ENCODE results near the gene RRN3. TPM values are rescaled to one million over a fixed set of nuclear protein-coding genes. Genes with fewer than 3 reads are reported as not detected.
"Not testable (repeated sequence)": the region's sequence is repeated elsewhere in the genome, so short reads cannot be mapped to it uniquely, and the experiment has no call there.

The RRN3 gene
- total RNA-seq, 1 experiment from 2014 or later = 39.3 TPM

GRCh38 chr16:15027503-15028344 is 66.3 kb downstream of the RRN3 start:
- peaks cover 37% of the 10 kb centered on the region for H3K36me3 ChIP-seq (ENCODE audit: insufficient read depth, low read length, poor library complexity, severe bottlenecking)
- DNase-seq (ENCODE audit: low spot score); H3K4me3 ChIP-seq (ENCODE audit: low read depth, low read length, poor library complexity, severe bottlenecking); BruUV-seq (replicated peaks); H3K9me3 ChIP-seq (ENCODE audit: low read depth, low read length, poor library complexity, severe bottlenecking); CTCF ChIA-PET; intact Hi-C loops (cut with micrococcal nuclease; ENCODE audit: unreplicated experiment); POLR2A ChIA-PET (ENCODE audit: low non-redundant PET); H3K27me3 ChIP-seq (replicated peaks; ENCODE audit: insufficient read depth, low read depth, low read length, poor library complexity): not testable (repeated sequence)
- H3K4me1 ChIP-seq (ENCODE audit: insufficient read depth, low read length, poor library complexity, severe bottlenecking) = peaks cover 14% of the 10 kb centered on the region
- H3K27ac ChIP-seq (ENCODE audit: low read depth, low read length, poor library complexity, severe bottlenecking) = peak overlapping the region; percentile 59

- H3K27me3 ChIP-seq (replicated peaks; ENCODE audit: insufficient read depth, low read depth, low read length, poor library complexity); DNase-seq (ENCODE audit: low spot score); intact Hi-C loops (cut with micrococcal nuclease; ENCODE audit: unreplicated experiment): not testable (repeated sequence)
These were observed 67.0 kb downstream of the RRN3 start for GRCh38 chr16:15027051-15027450.

GRCh38 chr16:15025234-15025951 is 68.7 kb downstream of the RRN3 start:
- H3K27me3 ChIP-seq (replicated peaks; ENCODE audit: insufficient read depth, low read depth, low read length, poor library complexity); H3K9me3 ChIP-seq (ENCODE audit: low read depth, low read length, poor library complexity, severe bottlenecking); POLR2A ChIA-PET (ENCODE audit: low non-redundant PET); CTCF ChIA-PET; H3K4me3 ChIP-seq (ENCODE audit: low read depth, low read length, poor library complexity, severe bottlenecking); intact Hi-C loops (cut with micrococcal nuclease; ENCODE audit: unreplicated experiment): not testable (repeated sequence)
- Histone ChIP-seq H3K4me1 (ENCODE audit: insufficient read depth, low read length, poor library complexity, severe bottlenecking) (peaks cover 26% of the 10 kb centered on the region), H3K27ac (ENCODE audit: low read depth, low read length, poor library complexity, severe bottlenecking) (peak overlapping the region; percentile 35), H3K36me3 (ENCODE audit: insufficient read depth, low read length, poor library complexity, severe bottlenecking) (peaks cover 31% of the 10 kb centered on the region)
- BruUV-seq (replicated peaks) = TSS peak; percentile 3
- DNase-seq (ENCODE audit: low spot score) = peak; percentile 72

More at GRCh38 chr16:15027051-15027450, 67.0 kb downstream of the RRN3 start:
- CTCF ChIA-PET; H3K4me3 ChIP-seq (ENCODE audit: low read depth, low read length, poor library complexity, severe bottlenecking); H3K27ac ChIP-seq (ENCODE audit: low read depth, low read length, poor library complexity, severe bottlenecking); BruUV-seq (replicated peaks); POLR2A ChIA-PET (ENCODE audit: low non-redundant PET); H3K9me3 ChIP-seq (ENCODE audit: low read depth, low read length, poor library complexity, severe bottlenecking): not testable (repeated sequence)
- Histone ChIP-seq H3K4me1 (ENCODE audit: insufficient read depth, low read length, poor library complexity, severe bottlenecking) (peaks cover 19% of the 10 kb centered on the region), H3K36me3 (ENCODE audit: insufficient read depth, low read length, poor library complexity, severe bottlenecking) (peaks cover 34% of the 10 kb centered on the region)

- H3K4me3 ChIP-seq (ENCODE audit: low read depth, low read length, poor library complexity, severe bottlenecking); H3K27me3 ChIP-seq (replicated peaks; ENCODE audit: insufficient read depth, low read depth, low read length, poor library complexity); BruUV-seq (replicated peaks); DNase-seq (ENCODE audit: low spot score); CTCF ChIA-PET; POLR2A ChIA-PET (ENCODE audit: low non-redundant PET); H3K9me3 ChIP-seq (ENCODE audit: low read depth, low read length, poor library complexity, severe bottlenecking); intact Hi-C loops (cut with micrococcal nuclease; ENCODE audit: unreplicated experiment): not testable (repeated sequence)
- peaks cover 26% of the 10 kb centered on the region for H3K4me1 ChIP-seq (ENCODE audit: insufficient read depth, low read length, poor library complexity, severe bottlenecking)
- peak overlapping the region; percentile 35 for H3K27ac ChIP-seq (ENCODE audit: low read depth, low read length, poor library complexity, severe bottlenecking)
- H3K36me3 ChIP-seq (ENCODE audit: insufficient read depth, low read length, poor library complexity, severe bottlenecking) = peaks cover 31% of the 10 kb centered on the region
These were observed 69.2 kb downstream of the RRN3 start for GRCh38 chr16:15024858-15025199.

GRCh38 chr16:15023381-15024077 is 70.5 kb downstream of the RRN3 start:
- peak overlapping the region; percentile 1 for H3K27ac ChIP-seq (ENCODE audit: low read depth, low read length, poor library complexity, severe bottlenecking)
- BruUV-seq (replicated peaks); intact Hi-C loops (cut with micrococcal nuclease; ENCODE audit: unreplicated experiment); CTCF ChIA-PET; POLR2A ChIA-PET (ENCODE audit: low non-redundant PET); H3K4me3 ChIP-seq (ENCODE audit: low read depth, low read length, poor library complexity, severe bottlenecking); H3K9me3 ChIP-seq (ENCODE audit: low read depth, low read length, poor library complexity, severe bottlenecking); DNase-seq (ENCODE audit: low spot score); H3K27me3 ChIP-seq (replicated peaks; ENCODE audit: insufficient read depth, low read depth, low read length, poor library complexity): not testable (repeated sequence)
- peaks cover 26% of the 10 kb centered on the region for H3K4me1 ChIP-seq (ENCODE audit: insufficient read depth, low read length, poor library complexity, severe bottlenecking)
- H3K36me3 ChIP-seq (ENCODE audit: insufficient read depth, low read length, poor library complexity, severe bottlenecking) = peaks cover 33% of the 10 kb centered on the region

All from A673 (cell line).